Prostate gland (tissue), 2 donors: ENCODE data around the gene TPP1. TPM values are rescaled to one million over a fixed set of nuclear protein-coding genes. Genes with fewer than 3 reads are reported as not detected.

ENCODE experiments used
- DNase-seq: peaks from one replicate; pipeline ENCODE4 v3.0.0-alpha.2; 2019; ENCODE audit warnings: low spot score
- H3K27ac ChIP-seq, 2 donors: fragments of 200-600 bp; sonication (generic); 2 replicates each; pipeline ENCODE4 v1.5.1; 2017 to 2019
- H3K27me3 ChIP-seq: fragments of 200-600 bp; sonication (generic); replicated peaks from 2 replicates; pipeline ENCODE4 v1.5.1; 2019; ENCODE audit not compliant: insufficient read depth
- H3K36me3 ChIP-seq, 2 donors: fragments of 200-600 bp; sonication (generic); 1 replicate in 1 of 2; 2 replicates in 1 of 2; pipeline versions ENCODE4 v1.5.1 to v1.8.1; 2017 to 2019
- H3K4me1 ChIP-seq: fragments of 200-600 bp; sonication (generic); replicated peaks from 2 replicates; pipeline ENCODE4 v1.5.1; 2019
- H3K4me3 ChIP-seq, 2 donors: fragments of 200-600 bp; sonication (generic); 2 replicates each; pipeline ENCODE4 v1.5.1; 2017 to 2019
- H3K9me3 ChIP-seq: fragments of 200-600 bp; sonication (generic); 2 replicates; pipeline ENCODE4 v1.5.1; 2017
- POLR2A ChIP-seq: fragments of 450-650 bp; IDR thresholded peaks from one replicate; pipeline ENCODE4 v1.6.1; 2016; ENCODE audit warnings: antibody characterized with exemption, mild to moderate bottlenecking
- POLR2AphosphoS5 ChIP-seq: sonication (generic); formaldehyde crosslinking; IDR thresholded peaks from one replicate; pipeline ENCODE4 v1.6.1; 2017; ENCODE audit warnings: antibody characterized with exemption
- WGBS: methylation state at CpG from one replicate; pipeline ENCODE4 v1.1.5; 2018; 5-methylcytosine and 5-hydroxymethylcytosine counted together
- intact Hi-C: fragments of 100-400 bp; cut with DNase I; formaldehyde crosslinking; loops from one replicate; pipeline ENCODE4 v1.14.2; 2022
- total RNA-seq, 2 donors: library from RNA; depleted of rRNA; stranded (reverse); fragments of >200 nt; gene quantifications; one replicate each; pipeline ENCODE4 v1.1.0, GENCODE V29; 2016
- TF ChIP-seq, protein P1 (sequence below), 4 experiments: fragments of 200-600 bp in 2 of 4; fragments of 450-650 bp in 2 of 4; sonication (generic) in 2 of 4; IDR thresholded peaks; 1 replicate in 3 of 4; 2 replicates in 1 of 4; pipeline ENCODE4 v1.5.1; 2016 to 2019; ENCODE audit warnings: antibody characterized with exemption in 4 of 4, mild to moderate bottlenecking in 2 of 4, moderate library complexity in 2 of 4

Gene TPP1
- total RNA-seq, 2 donors from 2014 or later: 94.6 to 147 TPM

GRCh38 chr11:6636480-6636879, 17.3 kb upstream of the TPP1 start:
- no peaks in the 10 kb centered on the region for H3K9me3 ChIP-seq
- DNase-seq: no peak
- H3K36me3 ChIP-seq: peaks cover 0 to 6% of the 10 kb centered on the region in 2 donors
- H3K4me1 ChIP-seq: no peaks in the 10 kb centered on the region
- TF ChIP-seq, protein P1, sequence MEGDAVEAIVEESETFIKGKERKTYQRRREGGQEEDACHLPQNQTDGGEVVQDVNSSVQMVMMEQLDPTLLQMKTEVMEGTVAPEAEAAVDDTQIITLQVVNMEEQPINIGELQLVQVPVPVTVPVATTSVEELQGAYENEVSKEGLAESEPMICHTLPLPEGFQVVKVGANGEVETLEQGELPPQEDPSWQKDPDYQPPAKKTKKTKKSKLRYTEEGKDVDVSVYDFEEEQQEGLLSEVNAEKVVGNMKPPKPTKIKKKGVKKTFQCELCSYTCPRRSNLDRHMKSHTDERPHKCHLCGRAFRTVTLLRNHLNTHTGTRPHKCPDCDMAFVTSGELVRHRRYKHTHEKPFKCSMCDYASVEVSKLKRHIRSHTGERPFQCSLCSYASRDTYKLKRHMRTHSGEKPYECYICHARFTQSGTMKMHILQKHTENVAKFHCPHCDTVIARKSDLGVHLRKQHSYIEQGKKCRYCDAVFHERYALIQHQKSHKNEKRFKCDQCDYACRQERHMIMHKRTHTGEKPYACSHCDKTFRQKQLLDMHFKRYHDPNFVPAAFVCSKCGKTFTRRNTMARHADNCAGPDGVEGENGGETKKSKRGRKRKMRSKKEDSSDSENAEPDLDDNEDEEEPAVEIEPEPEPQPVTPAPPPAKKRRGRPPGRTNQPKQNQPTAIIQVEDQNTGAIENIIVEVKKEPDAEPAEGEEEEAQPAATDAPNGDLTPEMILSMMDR (IDR thresholded peaks at IDR 0.05): no peak
- TF ChIP-seq POLR2A (no peak), POLR2AphosphoS5 (no peak)
- 88% methylated on average over 3 of the region's 3 CpGs for WGBS
- intact Hi-C loops: no loop called here
- no peak overlapping the region for H3K4me3 ChIP-seq
- no peak overlapping the region for H3K27ac ChIP-seq
- H3K27me3 ChIP-seq: no peaks in the 10 kb centered on the region

- TF ChIP-seq POLR2A: no peak
- no peak for TF ChIP-seq POLR2AphosphoS5
- TF ChIP-seq, protein P1 (IDR thresholded peaks at IDR 0.05): no peak
- no peak for DNase-seq
- H3K9me3 ChIP-seq: no peaks in the 10 kb centered on the region
- H3K27me3 ChIP-seq: no peaks in the 10 kb centered on the region
- WGBS: 51% methylated on average over 10 of the region's 10 CpGs
- peaks cover 0 to 1% of the 10 kb centered on the region in 2 donors for H3K36me3 ChIP-seq
- no peak overlapping the region for H3K27ac ChIP-seq
- intact Hi-C loops: no loop called here
- H3K4me3 ChIP-seq: no peak overlapping the region
- no peaks in the 10 kb centered on the region for H3K4me1 ChIP-seq
These were observed 16.1 kb upstream of the TPP1 start for GRCh38 chr11:6635082-6635932.

DNA sequence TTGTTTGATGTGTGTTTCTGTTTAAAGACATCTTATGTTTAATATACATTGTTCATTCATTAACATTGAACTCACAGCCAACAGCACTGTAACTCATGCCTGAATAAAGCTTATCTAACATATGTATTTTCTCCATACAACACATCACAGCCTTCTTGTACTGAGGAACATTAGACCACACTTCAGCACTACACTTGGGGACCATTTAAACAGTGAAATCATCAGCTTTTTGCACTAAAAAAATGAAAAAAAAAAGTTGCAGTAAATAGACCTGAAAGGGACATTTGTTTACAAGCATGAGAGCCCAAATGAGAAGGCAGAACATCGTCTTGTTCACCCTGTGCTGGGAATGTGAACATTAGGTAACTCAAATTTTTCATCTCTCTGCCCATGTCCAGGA, 15.3 kb upstream of the TPP1 start:
- Histone ChIP-seq H3K4me1 (no peaks in the 10 kb centered on the region), H3K27me3 (no peaks in the 10 kb centered on the region), H3K9me3 (no peaks in the 10 kb centered on the region), H3K4me3 (no peak overlapping the region), H3K36me3 (no peaks in the 10 kb centered on the region), H3K27ac (no peak overlapping the region)
- DNase-seq: no peak
- 47% methylated on average over 1 of the region's 1 CpG for WGBS
- TF ChIP-seq POLR2A: no peak
- TF ChIP-seq POLR2AphosphoS5: no peak
- intact Hi-C loops: no loop called here

- 86% methylated on average over 14 of the region's 16 CpGs for WGBS
- Histone ChIP-seq H3K36me3 (no peaks in the 10 kb centered on the region), H3K4me1 (no peaks in the 10 kb centered on the region), H3K27me3 (no peaks in the 10 kb centered on the region), H3K9me3 (no peaks in the 10 kb centered on the region), H3K27ac (no peak overlapping the region), H3K4me3 (no peak overlapping the region)
- intact Hi-C loops: no loop called here
- DNase-seq: no peak
- TF ChIP-seq POLR2AphosphoS5 (no peak), POLR2A (no peak)
- TF ChIP-seq, protein P1 (IDR thresholded peaks at IDR 0.05): no peak
These were observed 14.5 kb upstream of the TPP1 start for GRCh38 chr11:6633422-6634408.
